Stimulated activated CD4-positive, alpha-beta T cell treated with anti-CD3 and anti-CD28 coated beads, Interleukin-12 subunit alpha, Interleukin-12 subunit beta, amount 100 ng/mL, for 48 hours (primary cell): Measurements from ENCODE around the gene KRT31.
"Not testable (repeated sequence)": the region's sequence is repeated elsewhere in the genome, so short reads cannot be mapped to it uniquely, and the experiment has no call there.

Source experiments
- DNase-seq, 3 donors: peaks; one replicate each; pipeline ENCODE4 v3.0.0-alpha.2; 2020; ENCODE audit warnings: low read depth in 2 of 3, low spot score in 1 of 3

KRT31 gene

GRCh38 chr17:41347869-41348760 lies 49.3 kb downstream of the KRT31 start:
- DNase-seq, result no peak

- DNase-seq, result not testable (repeated sequence)
Observed at GRCh38 chr17:41346421-41346820, 51.0 kb downstream of the KRT31 start.

- no peak for DNase-seq
Observed at GRCh38 chr17:41345992-41346391, 51.4 kb downstream of the KRT31 start.
